ENCODE measurements around the gene PLPP1. TPM values are rescaled to one million over a fixed set of nuclear protein-coding genes. Genes with fewer than 3 reads are reported as not detected.

Gene PLPP1
- total RNA-seq, 1 experiment from 2014 or later: 7.5 TPM

DNA sequence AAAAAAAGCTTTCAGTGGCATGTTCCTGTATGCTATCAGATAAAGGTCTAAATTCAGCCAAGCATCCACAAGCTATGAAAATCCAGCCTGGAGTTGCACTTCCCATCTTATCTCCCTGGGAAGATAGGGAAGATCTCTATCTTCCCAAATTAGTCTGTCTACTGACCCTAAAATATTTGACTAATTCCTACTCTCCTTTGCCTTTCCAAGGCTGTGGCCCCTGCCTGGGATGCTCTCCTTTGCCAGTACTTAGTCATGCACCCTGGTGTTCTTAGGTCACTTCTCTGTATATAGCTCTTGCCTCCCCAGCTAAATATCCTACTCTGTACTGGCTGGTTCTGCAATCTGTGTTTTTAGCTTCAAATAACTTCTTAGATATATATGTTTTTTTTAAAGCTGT lies 44.0 kb upstream of the PLPP1 start:
- intact Hi-C loops (cut with micrococcal nuclease): no loop called here
- no TSS peak for BruUV-seq (replicated peaks)
- H3K27me3 Mint-ChIP-seq (ENCODE audit: insufficient read depth, unreplicated experiment): no peaks in the 10 kb centered on the region
- H3K9me3 Mint-ChIP-seq (ENCODE audit: unreplicated experiment): no peaks in the 10 kb centered on the region
- CTCF ChIA-PET: no interaction called here
- H3K4me3 Mint-ChIP-seq (ENCODE audit: unreplicated experiment): no peak overlapping the region
- TF ChIP-seq, protein P1, sequence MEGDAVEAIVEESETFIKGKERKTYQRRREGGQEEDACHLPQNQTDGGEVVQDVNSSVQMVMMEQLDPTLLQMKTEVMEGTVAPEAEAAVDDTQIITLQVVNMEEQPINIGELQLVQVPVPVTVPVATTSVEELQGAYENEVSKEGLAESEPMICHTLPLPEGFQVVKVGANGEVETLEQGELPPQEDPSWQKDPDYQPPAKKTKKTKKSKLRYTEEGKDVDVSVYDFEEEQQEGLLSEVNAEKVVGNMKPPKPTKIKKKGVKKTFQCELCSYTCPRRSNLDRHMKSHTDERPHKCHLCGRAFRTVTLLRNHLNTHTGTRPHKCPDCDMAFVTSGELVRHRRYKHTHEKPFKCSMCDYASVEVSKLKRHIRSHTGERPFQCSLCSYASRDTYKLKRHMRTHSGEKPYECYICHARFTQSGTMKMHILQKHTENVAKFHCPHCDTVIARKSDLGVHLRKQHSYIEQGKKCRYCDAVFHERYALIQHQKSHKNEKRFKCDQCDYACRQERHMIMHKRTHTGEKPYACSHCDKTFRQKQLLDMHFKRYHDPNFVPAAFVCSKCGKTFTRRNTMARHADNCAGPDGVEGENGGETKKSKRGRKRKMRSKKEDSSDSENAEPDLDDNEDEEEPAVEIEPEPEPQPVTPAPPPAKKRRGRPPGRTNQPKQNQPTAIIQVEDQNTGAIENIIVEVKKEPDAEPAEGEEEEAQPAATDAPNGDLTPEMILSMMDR (IDR thresholded peaks at IDR 0.05; ENCODE audit: unreplicated experiment): no peak
- POLR2A ChIA-PET: interaction anchor here (0.5 kb wide), 1 partner anchor 111 kb away, joined by 3 read pairs; no protein-coding TSS in a partner anchor
- H3K27ac Mint-ChIP-seq (ENCODE audit: low read depth, unreplicated experiment): no peak overlapping the region
- H3K36me3 Mint-ChIP-seq (ENCODE audit: insufficient read depth, unreplicated experiment): no peaks in the 10 kb centered on the region
- no peaks in the 10 kb centered on the region for H3K4me1 Mint-ChIP-seq (ENCODE audit: insufficient read depth, unreplicated experiment)
- DNase-seq (ENCODE audit: unreplicated experiment): no peak

DNA sequence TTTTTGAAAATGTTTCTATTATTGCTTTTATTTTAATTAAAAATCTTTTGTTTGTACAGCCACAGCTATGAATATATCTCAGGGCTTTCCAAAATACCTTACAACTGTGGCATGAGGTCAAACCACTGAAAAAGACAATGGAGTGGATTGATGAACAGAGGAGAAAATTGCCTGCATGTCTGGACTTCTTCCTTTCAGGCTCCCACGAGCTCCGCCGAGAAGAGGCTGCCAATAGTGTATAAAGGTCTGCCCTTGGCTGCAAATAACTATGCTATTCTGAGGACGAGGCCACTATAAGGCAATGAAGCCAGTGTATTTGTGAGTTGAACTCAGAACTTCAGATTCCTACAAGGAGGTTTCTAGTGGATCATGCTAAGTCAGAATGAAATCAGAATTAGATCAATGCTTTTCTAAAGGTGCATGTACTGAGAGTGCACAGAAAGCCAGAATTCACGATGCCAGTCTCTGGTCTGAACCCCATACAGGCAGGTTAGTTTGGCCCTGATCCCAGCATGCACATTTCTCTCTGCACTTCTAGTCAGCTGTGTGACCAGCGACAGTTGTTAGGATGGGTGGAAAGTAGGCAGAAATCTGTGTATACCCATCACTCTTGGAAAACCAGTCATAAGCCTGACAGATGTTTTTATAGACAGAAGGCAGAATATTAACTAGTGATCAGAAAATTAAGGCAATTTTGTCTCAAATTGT lies 42.7 kb upstream of the PLPP1 start:
- CTCF ChIA-PET: no interaction called here
- TF ChIP-seq, protein P1 (IDR thresholded peaks at IDR 0.05; ENCODE audit: unreplicated experiment): no peak
- Mint-ChIP-seq H3K4me1 (ENCODE audit: insufficient read depth, unreplicated experiment) (no peaks in the 10 kb centered on the region), H3K27ac (ENCODE audit: low read depth, unreplicated experiment) (no peak overlapping the region), H3K9me3 (ENCODE audit: unreplicated experiment) (no peaks in the 10 kb centered on the region), H3K36me3 (ENCODE audit: insufficient read depth, unreplicated experiment) (no peaks in the 10 kb centered on the region), H3K27me3 (ENCODE audit: insufficient read depth, unreplicated experiment) (no peaks in the 10 kb centered on the region), H3K4me3 (ENCODE audit: unreplicated experiment) (no peak overlapping the region)
- no TSS peak for BruUV-seq (replicated peaks)
- intact Hi-C loops (cut with micrococcal nuclease): no loop called here
- DNase-seq (ENCODE audit: unreplicated experiment): peak; percentile 16
- POLR2A ChIA-PET: no interaction called here

DNA sequence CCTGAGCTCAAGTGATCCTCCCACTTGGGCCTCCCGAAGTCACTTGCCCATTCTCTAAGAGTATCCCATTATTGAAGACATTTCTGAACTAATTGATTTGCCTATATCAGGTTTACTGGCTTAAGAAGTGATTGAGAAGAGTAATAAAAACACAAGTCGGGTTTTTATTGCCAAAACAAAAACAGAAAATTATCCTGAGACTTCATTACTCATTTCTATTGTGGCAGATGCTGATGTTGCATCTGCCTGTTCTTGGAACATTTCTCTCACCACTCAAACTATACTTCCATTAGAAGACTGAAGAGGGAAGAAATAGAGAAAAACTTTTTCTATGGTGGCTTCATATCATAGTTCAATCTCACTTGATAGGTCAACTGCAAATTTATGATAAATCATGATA lies 41.9 kb upstream of the PLPP1 start:
- CTCF ChIA-PET: no interaction called here
- Mint-ChIP-seq H3K27ac (ENCODE audit: low read depth, unreplicated experiment) (no peak overlapping the region), H3K9me3 (ENCODE audit: unreplicated experiment) (no peaks in the 10 kb centered on the region), H3K4me1 (ENCODE audit: insufficient read depth, unreplicated experiment) (no peaks in the 10 kb centered on the region), H3K36me3 (ENCODE audit: insufficient read depth, unreplicated experiment) (no peaks in the 10 kb centered on the region), H3K27me3 (ENCODE audit: insufficient read depth, unreplicated experiment) (no peaks in the 10 kb centered on the region), H3K4me3 (ENCODE audit: unreplicated experiment) (no peak overlapping the region)
- TF ChIP-seq, protein P1 (IDR thresholded peaks at IDR 0.05; ENCODE audit: unreplicated experiment): no peak
- POLR2A ChIA-PET: no interaction called here
- DNase-seq (ENCODE audit: unreplicated experiment): no peak
- BruUV-seq (replicated peaks): no TSS peak
- intact Hi-C loops (cut with micrococcal nuclease): no loop called here

DNA sequence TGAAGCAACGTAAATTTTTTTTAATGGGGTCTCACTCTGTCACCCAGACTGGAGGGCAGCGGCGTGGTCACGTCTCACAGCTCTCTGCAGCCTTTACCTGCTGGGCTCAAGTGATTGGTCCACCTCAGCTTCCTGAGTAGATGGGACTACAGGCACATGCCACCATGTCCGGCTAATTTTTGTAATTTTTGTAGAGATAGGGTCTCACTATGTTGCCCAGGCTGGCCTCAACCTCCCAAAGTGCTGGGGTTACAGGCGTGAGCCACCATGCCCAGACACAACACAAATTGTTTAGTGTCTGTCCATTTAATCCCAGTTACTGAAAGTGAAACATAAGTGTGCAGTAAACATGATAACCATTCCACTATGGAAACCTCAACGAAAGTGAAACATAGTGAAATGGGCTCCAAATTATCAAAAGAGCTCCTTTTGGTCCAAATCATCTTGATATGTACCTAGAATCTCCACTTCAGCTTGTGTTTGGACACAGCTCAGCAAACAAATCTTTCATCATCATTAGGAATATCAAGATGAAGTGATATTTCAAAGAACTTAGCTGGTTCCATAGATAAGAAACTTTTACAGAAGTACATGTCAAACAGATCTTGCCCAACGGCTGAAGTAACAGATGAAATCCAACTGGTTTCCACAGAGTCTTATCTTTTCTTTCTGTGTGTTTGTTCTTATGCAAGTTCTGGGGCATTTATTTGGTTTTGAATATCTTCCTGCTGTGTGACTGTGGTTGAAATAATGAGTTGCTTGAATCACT lies 41.2 kb upstream of the PLPP1 start:
- no peak for DNase-seq (ENCODE audit: unreplicated experiment)
- Mint-ChIP-seq H3K4me1 (ENCODE audit: insufficient read depth, unreplicated experiment) (no peaks in the 10 kb centered on the region), H3K9me3 (ENCODE audit: unreplicated experiment) (no peaks in the 10 kb centered on the region), H3K36me3 (ENCODE audit: insufficient read depth, unreplicated experiment) (no peaks in the 10 kb centered on the region), H3K4me3 (ENCODE audit: unreplicated experiment) (no peak overlapping the region), H3K27ac (ENCODE audit: low read depth, unreplicated experiment) (no peak overlapping the region), H3K27me3 (ENCODE audit: insufficient read depth, unreplicated experiment) (no peaks in the 10 kb centered on the region)
- no TSS peak for BruUV-seq (replicated peaks)
- TF ChIP-seq, protein P1 (IDR thresholded peaks at IDR 0.05; ENCODE audit: unreplicated experiment): no peak
- ChIA-PET POLR2A (interaction anchor here (0.7 kb wide), 1 partner anchor 32 kb away, joined by 3 read pairs; no protein-coding TSS in a partner anchor), CTCF (no interaction called here)
- intact Hi-C loops (cut with micrococcal nuclease): no loop called here
